Measurements from ENCODE around the gene CLK2. TPM values are rescaled to one million over a fixed set of nuclear protein-coding genes. Genes with fewer than 3 reads are reported as not detected.
A peak's percentile ranks its signal among the peaks of the same experiment; 100 is the strongest.

Gene CLK2
- total and polyA plus RNA-seq, 2 experiments from 2014 or later, result 27.2 to 54.6 TPM

DNA sequence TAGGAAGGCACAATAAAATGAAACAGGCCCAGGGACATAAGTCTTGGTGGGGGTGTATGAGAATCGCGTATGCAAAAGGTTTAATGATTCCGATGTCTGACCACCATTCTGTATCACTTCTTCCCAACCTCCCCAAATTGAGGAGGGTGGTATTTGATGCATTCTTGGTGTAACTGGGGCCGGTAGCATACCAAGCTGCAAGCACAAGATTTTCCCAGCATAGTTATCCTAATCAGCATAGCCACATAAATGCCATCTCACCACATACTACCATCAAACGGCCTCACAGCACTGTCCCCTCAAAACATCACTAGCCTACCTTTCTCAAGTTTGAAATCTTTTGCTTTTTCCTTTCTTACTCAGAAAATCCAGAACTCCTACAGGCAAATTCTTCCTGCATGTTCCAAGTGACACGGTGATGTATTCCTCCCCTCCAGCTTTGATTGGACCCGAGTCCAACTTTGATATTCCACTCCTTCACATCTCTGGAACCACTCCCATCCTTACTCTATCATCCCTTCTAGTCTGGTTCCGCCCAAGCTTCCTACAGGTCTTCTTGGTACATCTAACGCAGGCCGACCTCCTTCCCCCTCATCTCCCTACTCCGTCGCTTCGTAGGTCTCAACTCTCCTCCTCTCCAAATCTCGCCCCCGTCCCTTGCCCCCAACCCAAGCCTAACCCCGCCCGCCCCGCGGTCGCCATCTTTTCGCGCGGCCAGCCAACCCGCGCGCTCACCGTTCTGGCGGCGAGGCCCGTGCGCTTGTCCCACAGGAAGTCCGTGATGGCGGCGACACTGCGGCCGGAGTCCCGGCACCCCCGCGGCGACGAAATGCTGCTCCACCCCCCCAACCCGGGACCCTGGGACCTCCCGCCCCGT, 600 bp downstream of the CLK2 start:
- H3K4me2 ChIP-seq, result peak overlapping the region; percentile 88
- no peaks in the 10 kb centered on the region for H3K9me2 ChIP-seq (ENCODE audit: insufficient read depth)
- H4K20me1 ChIP-seq (replicated peaks; ENCODE audit: insufficient read depth), result peaks cover 22% of the 10 kb centered on the region
- H3F3A ChIP-seq (replicated peaks; ENCODE audit: low read depth), result peaks cover 44% of the 10 kb centered on the region
- peak overlapping the region; percentile 98 for H3K4me3 Mint-ChIP-seq
- H3K27me3 Mint-ChIP-seq (ENCODE audit: insufficient read depth, low read depth, poor library complexity), result peaks cover 20% of the 10 kb centered on the region
- DNase-seq (ENCODE audit: low spot score) (peak; percentile 88), ATAC-seq (peak; percentile 44)
- peaks cover 22% of the 10 kb centered on the region for H3K4me1 ChIP-seq (ENCODE audit: insufficient read depth)
- H3K27ac ChIP-seq (ENCODE audit: low read depth), result peak overlapping the region; percentile 84
- H3K4me1 Mint-ChIP-seq, result peaks cover 29% of the 10 kb centered on the region
- H3K4me3 ChIP-seq, result peak overlapping the region; percentile 90
- peaks cover 34% of the 10 kb centered on the region for H3K79me2 ChIP-seq (replicated peaks; ENCODE audit: insufficient read depth)
- H3K9me3 Mint-ChIP-seq, result no peaks in the 10 kb centered on the region; the same call in 2 of the 3 replicates
- no peak overlapping the region for H2AFZ ChIP-seq
- peaks cover 51% of the 10 kb centered on the region for H3K36me3 Mint-ChIP-seq (ENCODE audit: low read depth)
- H3K27ac Mint-ChIP-seq, result peak overlapping the region; percentile 95
- no peaks in the 10 kb centered on the region for H3K27me3 ChIP-seq (ENCODE audit: insufficient read depth)
- peaks cover 33% of the 10 kb centered on the region for H3K36me3 ChIP-seq (ENCODE audit: insufficient read depth)
- TF ChIP-seq CREB1 (CRISPR knock-in tag; IDR thresholded peaks at IDR 0.05; ENCODE audit: low read depth), result peak; percentile 4; the same call in 1 of the 2 replicates
- TF ChIP-seq, protein P1, sequence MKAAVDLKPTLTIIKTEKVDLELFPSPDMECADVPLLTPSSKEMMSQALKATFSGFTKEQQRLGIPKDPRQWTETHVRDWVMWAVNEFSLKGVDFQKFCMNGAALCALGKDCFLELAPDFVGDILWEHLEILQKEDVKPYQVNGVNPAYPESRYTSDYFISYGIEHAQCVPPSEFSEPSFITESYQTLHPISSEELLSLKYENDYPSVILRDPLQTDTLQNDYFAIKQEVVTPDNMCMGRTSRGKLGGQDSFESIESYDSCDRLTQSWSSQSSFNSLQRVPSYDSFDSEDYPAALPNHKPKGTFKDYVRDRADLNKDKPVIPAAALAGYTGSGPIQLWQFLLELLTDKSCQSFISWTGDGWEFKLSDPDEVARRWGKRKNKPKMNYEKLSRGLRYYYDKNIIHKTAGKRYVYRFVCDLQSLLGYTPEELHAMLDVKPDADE (IDR thresholded peaks at IDR 0.05), result no peak

DNA sequence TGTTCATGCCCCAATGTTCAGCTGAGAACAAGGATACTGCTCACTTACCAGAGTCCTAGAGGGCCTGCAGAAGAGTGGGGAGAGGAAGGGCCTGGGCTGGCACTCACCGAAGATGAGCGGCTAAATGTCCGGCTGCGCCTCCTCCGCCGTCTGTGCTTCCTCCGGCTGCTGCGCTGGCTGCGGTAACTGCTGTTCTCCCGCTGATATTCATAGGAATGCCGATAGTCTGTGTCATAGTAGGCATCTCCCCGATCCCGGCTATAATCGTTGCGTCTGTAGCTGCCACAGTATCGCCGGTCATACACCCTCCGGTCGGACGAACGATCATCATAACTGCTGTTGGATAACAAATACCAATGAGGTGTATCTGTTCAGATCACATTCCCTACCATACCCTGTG, 3.9 kb downstream of the CLK2 start:
- peaks cover 82% of the 10 kb centered on the region for H3K36me3 Mint-ChIP-seq (ENCODE audit: low read depth)
- H4K20me1 ChIP-seq (replicated peaks; ENCODE audit: insufficient read depth), result peaks cover 31% of the 10 kb centered on the region
- peaks cover 63% of the 10 kb centered on the region for H3K36me3 ChIP-seq (ENCODE audit: insufficient read depth)
- ATAC-seq (no peak), DNase-seq (ENCODE audit: low spot score) (no peak)
- peaks cover 34% of the 10 kb centered on the region for H3K79me2 ChIP-seq (replicated peaks; ENCODE audit: insufficient read depth)
- no peaks in the 10 kb centered on the region for H3K27me3 ChIP-seq (ENCODE audit: insufficient read depth)
- H3F3A ChIP-seq (replicated peaks; ENCODE audit: low read depth), result peaks cover 70% of the 10 kb centered on the region
- H3K4me2 ChIP-seq, result no peak overlapping the region
- peaks cover 17% of the 10 kb centered on the region; the same call in 2 of the 3 replicates for H3K4me1 Mint-ChIP-seq
- H3K9me3 Mint-ChIP-seq, result no peaks in the 10 kb centered on the region; the same call in 2 of the 3 replicates
- H3K4me1 ChIP-seq (ENCODE audit: insufficient read depth), result peaks cover 14% of the 10 kb centered on the region
- H3K9me2 ChIP-seq (ENCODE audit: insufficient read depth), result no peaks in the 10 kb centered on the region
- no peak overlapping the region for H3K4me3 ChIP-seq
- H3K27ac Mint-ChIP-seq, result no peak overlapping the region
- TF ChIP-seq POLR2AphosphoS5 (IDR thresholded peaks at IDR 0.05; ENCODE audit: low read depth) (no peak), ZNF114 (CRISPR knock-in tag; IDR thresholded peaks at IDR 0.05) (no peak), ZNF331 (CRISPR knock-in tag; IDR thresholded peaks at IDR 0.05; ENCODE audit: low read depth) (no peak), NANOG (IDR thresholded peaks at IDR 0.05; ENCODE audit: borderline replicate concordance) (no peak), CREB1 (CRISPR knock-in tag; IDR thresholded peaks at IDR 0.05; ENCODE audit: low read depth) (no peak)
- TF ChIP-seq, protein P1 (IDR thresholded peaks at IDR 0.05), result no peak
- TF ChIP-seq, protein P2, sequence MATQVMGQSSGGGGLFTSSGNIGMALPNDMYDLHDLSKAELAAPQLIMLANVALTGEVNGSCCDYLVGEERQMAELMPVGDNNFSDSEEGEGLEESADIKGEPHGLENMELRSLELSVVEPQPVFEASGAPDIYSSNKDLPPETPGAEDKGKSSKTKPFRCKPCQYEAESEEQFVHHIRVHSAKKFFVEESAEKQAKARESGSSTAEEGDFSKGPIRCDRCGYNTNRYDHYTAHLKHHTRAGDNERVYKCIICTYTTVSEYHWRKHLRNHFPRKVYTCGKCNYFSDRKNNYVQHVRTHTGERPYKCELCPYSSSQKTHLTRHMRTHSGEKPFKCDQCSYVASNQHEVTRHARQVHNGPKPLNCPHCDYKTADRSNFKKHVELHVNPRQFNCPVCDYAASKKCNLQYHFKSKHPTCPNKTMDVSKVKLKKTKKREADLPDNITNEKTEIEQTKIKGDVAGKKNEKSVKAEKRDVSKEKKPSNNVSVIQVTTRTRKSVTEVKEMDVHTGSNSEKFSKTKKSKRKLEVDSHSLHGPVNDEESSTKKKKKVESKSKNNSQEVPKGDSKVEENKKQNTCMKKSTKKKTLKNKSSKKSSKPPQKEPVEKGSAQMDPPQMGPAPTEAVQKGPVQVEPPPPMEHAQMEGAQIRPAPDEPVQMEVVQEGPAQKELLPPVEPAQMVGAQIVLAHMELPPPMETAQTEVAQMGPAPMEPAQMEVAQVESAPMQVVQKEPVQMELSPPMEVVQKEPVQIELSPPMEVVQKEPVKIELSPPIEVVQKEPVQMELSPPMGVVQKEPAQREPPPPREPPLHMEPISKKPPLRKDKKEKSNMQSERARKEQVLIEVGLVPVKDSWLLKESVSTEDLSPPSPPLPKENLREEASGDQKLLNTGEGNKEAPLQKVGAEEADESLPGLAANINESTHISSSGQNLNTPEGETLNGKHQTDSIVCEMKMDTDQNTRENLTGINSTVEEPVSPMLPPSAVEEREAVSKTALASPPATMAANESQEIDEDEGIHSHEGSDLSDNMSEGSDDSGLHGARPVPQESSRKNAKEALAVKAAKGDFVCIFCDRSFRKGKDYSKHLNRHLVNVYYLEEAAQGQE (IDR thresholded peaks at IDR 0.05; ENCODE audit: unreplicated experiment), result no peak
- no peak overlapping the region for H2AFZ ChIP-seq
- no peak overlapping the region for H3K27ac ChIP-seq (ENCODE audit: low read depth)
- H3K27me3 Mint-ChIP-seq (ENCODE audit: insufficient read depth, low read depth, poor library complexity), result peaks cover 13% of the 10 kb centered on the region
- no peak overlapping the region; the same call in 2 of the 3 replicates for H3K4me3 Mint-ChIP-seq
